ENCODE results near the gene SLC8A2.
"Not testable (repeated sequence)": the region's sequence is repeated elsewhere in the genome, so short reads cannot be mapped to it uniquely, and the experiment has no call there.

SLC8A2 gene

DNA sequence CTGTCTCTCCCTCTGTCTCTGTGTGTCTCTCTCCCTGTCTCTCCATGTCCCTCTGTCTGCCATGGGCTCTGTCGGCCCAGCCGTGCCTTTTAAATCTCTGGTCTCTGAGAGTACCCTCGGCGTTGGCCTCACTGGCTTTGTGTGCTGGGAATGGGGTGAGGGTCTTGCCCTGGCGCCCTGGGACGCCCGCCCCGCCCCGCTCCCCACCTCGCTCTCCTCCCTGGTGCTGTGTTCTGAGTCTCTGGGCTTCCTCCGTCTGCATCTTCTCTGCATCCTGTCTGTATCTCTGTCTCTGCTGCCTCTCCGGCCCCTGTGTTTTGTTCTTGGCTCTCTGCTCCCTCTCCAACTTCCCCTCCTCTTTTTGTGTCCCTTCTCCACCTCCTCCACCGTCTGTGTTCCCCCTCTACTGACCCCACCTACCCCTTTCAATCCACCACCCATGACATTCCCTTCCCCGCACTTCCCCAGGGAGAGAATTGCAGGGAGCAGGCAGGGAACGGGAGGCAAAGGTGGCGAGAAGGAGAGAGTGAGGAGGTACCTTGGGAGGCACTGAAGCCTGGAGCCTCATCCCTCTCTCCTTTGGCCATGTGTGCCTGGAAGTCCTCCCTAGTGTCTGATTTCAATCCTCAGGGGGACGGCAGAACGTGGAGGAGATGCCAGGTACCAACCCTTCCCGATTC, 48.4 kb downstream of the SLC8A2 start:
- DNase-seq: no peak

- no peak for DNase-seq
Observed at GRCh38 chr19:47422417-47423163, 49.1 kb downstream of the SLC8A2 start.

DNA sequence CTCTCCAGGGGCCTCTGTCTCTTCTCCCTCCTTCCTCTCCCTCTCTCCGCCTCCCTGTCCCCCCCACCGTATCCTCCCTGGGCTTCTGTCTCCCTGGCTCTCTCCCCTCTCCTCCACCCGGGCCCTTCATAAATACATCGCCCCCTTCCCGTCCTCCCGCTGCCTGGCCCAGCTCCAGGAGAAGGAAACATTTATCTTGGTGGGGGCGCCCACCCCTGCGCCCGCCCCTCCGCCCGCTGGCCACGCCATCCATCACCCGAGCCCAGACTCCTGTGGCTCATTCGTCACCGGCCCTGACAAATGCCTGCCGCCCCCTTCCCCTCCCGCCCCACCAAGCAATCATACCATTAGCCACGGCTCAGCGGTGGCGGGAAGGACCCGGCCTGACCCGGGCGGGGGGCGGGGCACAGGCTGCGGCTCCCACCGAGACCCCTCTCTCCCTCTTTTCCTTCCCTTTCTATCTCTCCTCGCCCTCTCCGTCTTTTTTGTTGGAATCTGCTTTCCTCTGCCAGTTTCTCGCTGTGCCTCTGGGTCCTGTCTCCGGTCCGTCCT, 49.8 kb downstream of the SLC8A2 start:
- no peak for DNase-seq

DNA sequence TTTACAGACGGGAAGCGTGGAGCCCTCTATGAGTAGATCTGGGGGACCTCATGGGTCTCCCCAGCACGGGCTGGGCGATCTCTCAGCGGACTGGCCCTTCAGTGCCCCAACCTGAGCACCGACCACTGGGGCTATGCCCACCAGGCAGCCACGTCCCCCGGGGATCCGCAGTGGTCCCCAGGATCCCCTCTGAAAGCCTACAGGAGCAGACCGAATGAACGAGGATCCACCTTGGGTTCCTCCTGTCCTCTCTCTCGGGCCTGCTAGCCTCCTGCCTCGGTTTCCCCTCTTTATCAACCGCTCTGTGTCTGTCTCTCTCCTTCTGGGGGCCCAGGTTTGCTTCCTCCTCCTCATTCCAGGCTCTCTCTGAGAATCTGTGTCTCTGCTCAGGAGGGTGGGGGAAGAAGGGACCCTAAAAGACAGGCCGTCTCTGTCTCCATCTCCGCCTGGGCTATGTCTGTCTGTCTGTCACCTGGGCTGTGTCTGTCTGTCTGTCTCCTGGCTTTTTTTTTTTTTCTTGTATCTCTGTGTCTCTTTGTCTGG, 50.4 kb downstream of the SLC8A2 start:
- DNase-seq: no peak

GRCh38 chr19:47419789-47420188, 51.9 kb downstream of the SLC8A2 start:
- DNase-seq: no peak

GRCh38 chr19:47419030-47419783, 52.5 kb downstream of the SLC8A2 start, which contains the start of gene MEIS3:
MEIS3 (minus strand) TSS chr19:47419527; CDS start chr19:47419081, 446 bp downstream.
- no peak for DNase-seq

DNA sequence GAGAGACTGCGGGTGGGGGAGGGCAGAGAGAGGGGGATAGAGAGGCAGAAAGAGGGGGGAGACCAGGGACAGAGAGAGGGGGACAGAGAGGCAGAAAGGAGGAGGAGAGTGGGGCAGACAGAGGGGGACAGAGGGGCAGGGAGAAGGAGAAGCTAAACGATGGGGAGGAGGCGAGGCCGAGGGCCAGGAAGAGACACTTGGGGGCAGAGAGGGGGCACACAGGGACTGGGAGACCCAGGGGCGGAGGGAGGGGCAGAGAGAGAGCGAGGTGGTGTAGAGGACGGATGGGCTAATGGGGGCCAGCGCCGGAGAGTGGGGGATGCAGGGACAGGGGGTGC, 53.0 kb downstream of the SLC8A2 start:
- DNase-seq: no peak

DNA sequence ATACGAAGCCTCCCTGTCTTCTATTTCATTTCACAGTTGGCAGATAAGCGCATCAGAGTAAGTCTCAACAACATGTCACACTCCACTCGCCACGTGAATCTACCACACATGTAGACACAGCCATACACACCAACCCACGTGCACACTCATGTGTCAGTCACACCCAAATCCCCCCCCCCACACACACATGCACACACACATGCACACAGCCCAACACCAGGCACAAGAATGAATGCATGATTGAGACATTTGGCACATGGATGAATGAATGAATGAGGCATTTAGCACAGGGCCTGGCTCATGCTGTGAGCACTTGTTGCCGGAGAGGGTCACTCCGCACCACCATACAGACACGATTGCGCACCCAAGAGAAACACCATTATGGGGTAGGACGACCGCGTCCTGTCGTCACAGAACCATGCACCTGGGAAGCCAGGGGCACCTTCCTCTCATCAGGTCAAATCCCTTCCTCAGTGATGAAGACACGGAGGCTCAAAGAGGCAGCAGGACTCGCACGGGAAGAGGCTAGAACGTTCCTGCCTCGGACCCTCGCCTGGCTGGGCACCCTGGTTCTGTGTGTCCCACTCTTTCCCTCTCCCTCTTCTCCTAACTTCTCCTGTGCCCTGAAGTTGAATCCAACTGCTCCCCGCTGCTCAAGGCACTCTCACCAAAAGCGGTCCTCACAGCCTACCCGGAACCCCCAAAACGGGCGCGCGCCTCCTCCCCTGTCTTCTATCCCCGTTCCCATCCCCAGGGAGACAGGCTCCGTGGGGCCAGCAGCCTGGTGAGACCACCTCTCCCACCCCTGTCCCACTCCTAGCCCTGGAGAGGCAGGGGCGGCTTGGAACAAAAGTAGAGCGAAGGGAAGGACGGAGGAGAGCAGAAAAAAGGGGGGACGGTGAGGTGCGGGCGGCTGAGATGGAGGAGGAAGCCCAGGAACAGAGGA, 53.7 kb downstream of the SLC8A2 start:
- DNase-seq: no peak

DNA sequence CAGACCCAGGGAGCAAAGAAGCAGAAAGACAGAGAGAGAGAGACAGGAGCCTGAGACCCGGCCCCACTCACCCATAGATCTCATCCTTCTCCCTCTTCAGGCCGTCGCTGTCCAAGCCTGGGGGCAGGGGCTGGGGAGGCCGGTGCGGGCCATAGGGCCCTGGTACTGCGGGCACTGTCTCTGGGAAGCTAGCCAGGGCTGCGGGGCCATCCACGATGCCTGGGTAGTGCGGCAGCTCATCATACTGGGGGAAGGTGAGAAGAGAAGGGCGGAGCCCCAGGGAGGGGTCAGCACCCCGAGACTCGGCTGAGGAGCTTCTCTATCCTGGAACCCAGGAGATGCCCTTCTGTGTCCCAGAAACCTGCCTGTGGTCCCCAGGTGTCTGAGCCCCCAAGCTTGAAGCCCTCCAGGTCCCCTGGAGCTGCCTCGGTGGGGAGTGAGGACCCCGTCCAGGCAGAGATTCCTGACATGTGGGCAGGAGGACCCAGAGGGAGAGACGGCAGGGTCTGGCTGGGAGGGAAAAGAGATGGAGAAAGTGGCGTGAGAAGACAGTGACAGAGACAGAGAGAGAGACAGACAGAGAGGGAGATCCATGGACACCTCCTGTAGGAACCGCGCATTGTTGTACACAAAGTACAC, 54.5 kb downstream of the SLC8A2 start:
- no peak for DNase-seq

GRCh38 chr19:47416643-47416985, 55.1 kb downstream of the SLC8A2 start:
- DNase-seq: no peak

- DNase-seq: no peak
Observed at GRCh38 chr19:47415953-47416642, 55.6 kb downstream of the SLC8A2 start.

GRCh38 chr19:47414469-47414868, 57.2 kb downstream of the SLC8A2 start:
- no peak for DNase-seq

- DNase-seq: no peak
Observed at GRCh38 chr19:47413941-47414340, 57.8 kb downstream of the SLC8A2 start.

- not testable (repeated sequence) for DNase-seq
Observed at GRCh38 chr19:47411696-47412095, 60.0 kb downstream of the SLC8A2 start.

GRCh38 chr19:47411101-47411500, 60.6 kb downstream of the SLC8A2 start:
- DNase-seq: no peak

DNA sequence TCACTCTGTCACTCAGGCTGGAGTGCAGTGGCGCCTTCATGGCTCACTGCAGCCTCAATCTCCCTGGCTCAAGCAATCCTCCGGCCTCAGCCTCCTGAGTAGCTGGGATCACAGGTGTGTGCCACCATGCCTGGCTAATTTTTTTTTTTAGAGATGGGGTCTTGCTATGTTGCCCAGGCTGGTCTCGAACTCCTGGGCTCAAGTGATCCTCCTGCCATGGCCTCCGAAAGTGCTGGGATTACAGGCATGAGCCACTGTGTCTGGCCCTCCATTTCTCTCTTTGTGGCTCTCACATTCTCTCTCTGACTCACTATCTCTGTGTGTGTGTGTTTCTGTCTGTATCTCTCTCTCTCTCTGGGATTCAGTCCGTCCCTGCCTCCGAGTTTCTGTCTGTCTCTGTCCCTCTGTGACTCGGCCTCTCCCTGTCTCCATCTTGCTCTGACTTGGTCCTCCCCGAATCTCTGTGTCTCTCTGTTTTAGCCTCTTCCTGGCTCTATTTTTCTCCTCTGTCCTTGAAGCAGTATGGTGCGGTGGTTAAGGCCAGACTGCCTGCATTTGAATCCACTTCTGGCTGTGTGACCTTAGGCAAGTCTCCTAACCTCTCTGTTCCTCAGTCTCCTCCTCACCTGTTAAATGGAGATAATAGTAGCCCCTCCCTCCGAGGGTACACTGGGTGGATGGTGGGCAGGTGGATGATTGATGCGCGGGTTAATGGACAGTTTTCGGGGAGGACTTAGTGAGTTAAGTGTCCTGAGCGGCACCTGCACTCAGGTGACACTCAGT, 63.3 kb downstream of the SLC8A2 start:
- DNase-seq: no peak

GRCh38 chr19:47407417-47407774, 64.3 kb downstream of the SLC8A2 start:
- DNase-seq: no peak

- no peak for DNase-seq
Observed at GRCh38 chr19:47406711-47407416, 64.8 kb downstream of the SLC8A2 start.

DNA sequence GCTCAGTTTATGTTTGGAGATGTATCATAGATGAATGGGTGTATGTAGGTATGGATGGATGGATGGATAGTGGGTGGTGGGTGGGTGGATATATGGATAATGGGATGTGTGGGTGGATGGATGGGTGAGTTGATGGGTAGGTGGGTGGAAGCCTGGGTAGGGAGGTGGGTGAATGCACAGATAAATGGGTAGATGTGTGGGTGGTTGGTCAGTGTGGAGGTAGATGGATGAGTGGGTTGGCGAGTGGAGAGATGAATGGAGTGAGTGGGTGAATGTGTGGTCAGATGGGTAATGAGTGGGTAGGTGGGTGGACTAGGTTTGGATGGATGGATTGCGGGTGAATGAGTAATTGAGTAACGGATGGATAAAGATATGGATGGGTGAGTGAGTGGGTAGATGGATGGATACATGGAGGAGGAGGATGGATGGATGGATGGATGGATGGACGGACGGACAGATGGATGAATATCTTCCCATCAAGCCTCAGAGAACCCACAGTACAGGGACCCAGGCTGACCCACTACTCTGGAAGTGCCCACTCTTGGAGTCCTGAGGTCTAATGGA, 65.8 kb downstream of the SLC8A2 start:
- no peak for DNase-seq
